Panc1 (cell line): Measurements from ENCODE around the gene TANC1. TPM values are rescaled to one million over a fixed set of nuclear protein-coding genes. Genes with fewer than 3 reads are reported as not detected.

Source experiments
- ATAC-seq: fragments of 200-7000 bp; cut with Tn5 transposase; 2 replicates; pipeline ENCODE4 v1.9.1; 2020; ENCODE audit warnings: mild to moderate bottlenecking, moderate library complexity
- BruUV-seq: library from RNA; stranded (reverse); fragments of 400-500 nt; replicated peaks from 2 replicates; lab custom pipeline; 2021; lab: Mats Ljungman, UMichigan
- CTCF ChIA-PET: fragments of 300-600 bp; sonication (Branson Sonifier 250); formaldehyde crosslinking; loops from one replicate; lab custom pipeline; 2022; ENCODE audit warnings: antibody characterized with exemption; lab: Charles Lee
- POLR2A ChIA-PET: fragments of 300-600 bp; sonication (Branson Sonifier 250); formaldehyde crosslinking; loops from one replicate; lab custom pipeline; 2022; ENCODE audit warnings: antibody characterized with exemption; lab: Charles Lee
- DNase-seq: peaks from one replicate; pipeline ENCODE4 v3.0.0-alpha.2; 2010; ENCODE audit warnings: low read depth, low spot score
- H3K27ac ChIP-seq: 2 replicates; pipeline ENCODE4 v1.5.1; 2011; ENCODE audit warnings: mild to moderate bottlenecking, low read length, inconsistent platforms
- H3K27me3 ChIP-seq: fragments of 200-500 bp; sonication (Bioruptor generic); 2 replicates; pipeline ENCODE4 v1.6.0; 2014; ENCODE audit warnings: low read length, inconsistent platforms; ENCODE audit not compliant: control insufficient read depth, insufficient read depth
- H3K36me3 ChIP-seq: fragments of 200-500 bp; sonication (Bioruptor generic); 2 replicates; pipeline ENCODE4 v1.5.1; 2014; ENCODE audit warnings: inconsistent platforms, mild to moderate bottlenecking, low read length, moderate library complexity; ENCODE audit not compliant: control insufficient read depth, insufficient read depth
- H3K4me1 ChIP-seq: 2 replicates; pipeline ENCODE4 v1.5.1; 2011; ENCODE audit warnings: inconsistent platforms, mild to moderate bottlenecking, low read length, moderate library complexity; ENCODE audit not compliant: control insufficient read depth, insufficient read depth
- H3K4me3 ChIP-seq, 2 experiments: 2 replicates each; pipeline ENCODE4 v1.5.1; 2011 to 2012; ENCODE audit warnings: low read depth in 2 of 2, low read length in 2 of 2, mild to moderate bottlenecking in 2 of 2, inconsistent platforms in 1 of 2, moderate library complexity in 1 of 2
- H3K9me3 ChIP-seq: fragments of 200-500 bp; sonication (Bioruptor generic); 2 replicates; pipeline ENCODE4 v1.5.1; 2014; ENCODE audit warnings: low read depth, mild to moderate bottlenecking, inconsistent platforms, low read length, moderate library complexity; ENCODE audit not compliant: control insufficient read depth, insufficient read depth
- CTCF ChIP-seq: fragments of 450-650 bp; IDR thresholded peaks from 2 replicates; pipeline ENCODE4 v1.5.1; 2017; ENCODE audit warnings: mild to moderate bottlenecking
- POLR2AphosphoS5 ChIP-seq: IDR thresholded peaks from 2 replicates; pipeline ENCODE4 v1.6.1; 2012; ENCODE audit warnings: mild to moderate bottlenecking, low read depth, low read length, moderate library complexity
- REST ChIP-seq, 2 experiments: IDR thresholded peaks; 2 replicates each; pipeline ENCODE4 v1.6.1; 2011 to 2012; ENCODE audit warnings: low read depth in 2 of 2, control low read depth in 1 of 2, low read length in 1 of 2, mild to moderate bottlenecking in 1 of 2, moderate library complexity in 1 of 2; ENCODE audit not compliant: insufficient read depth in 1 of 2
- SIN3A ChIP-seq: IDR thresholded peaks from 2 replicates; pipeline ENCODE4 v1.6.1; 2012; ENCODE audit warnings: low read depth, mild to moderate bottlenecking, low read length, moderate library complexity, borderline replicate concordance; ENCODE audit not compliant: insufficient read depth
- TCF7L2 ChIP-seq: IDR thresholded peaks from 2 replicates; pipeline ENCODE4 v1.6.1; 2011; ENCODE audit warnings: mild to moderate bottlenecking, low read depth, low read length, inconsistent platforms
- in situ Hi-C: cut with HindIII; loops from 2 replicates; pipeline ENCODE4 v1.10.0; 2016; ENCODE audit warnings: low sequenced_read_pairs, low pct_unique_long_range_greater_than_20kb
- intact Hi-C: fragments of 100-400 bp; cut with micrococcal nuclease; formaldehyde crosslinking; loops from one replicate; pipeline ENCODE4 v1.10.0; 2022; ENCODE audit not compliant: unreplicated experiment
- total RNA-seq: library from RNA; stranded (reverse); gene quantifications from one replicate; pipeline ENCODE4 v1.2.1, GENCODE V29; 2021; ENCODE audit not compliant: unreplicated experiment

The TANC1 gene
- total RNA-seq, 1 experiment from 2014 or later, result 44.3 TPM

- DNase-seq, result no peak
- no peaks in the 10 kb centered on the region for H3K27me3 ChIP-seq
- H3K27ac ChIP-seq, result no peak overlapping the region
- H3K4me3 ChIP-seq, result no peak overlapping the region
- H3K4me1 ChIP-seq, result peaks cover 11% of the 10 kb centered on the region
- ChIA-PET POLR2A (no interaction called here), CTCF (no interaction called here)
- ATAC-seq, result no peak
- in situ Hi-C loops (no loop called here), intact Hi-C loops (no loop called here)
- peaks cover 3% of the 10 kb centered on the region; the same call in 1 of the 2 replicates for H3K36me3 ChIP-seq
- no TSS peak for BruUV-seq
- no peaks in the 10 kb centered on the region for H3K9me3 ChIP-seq
- no peak for TF ChIP-seq TCF7L2
- no peak for TF ChIP-seq POLR2AphosphoS5
- TF ChIP-seq SIN3A, result no peak
- no peak for TF ChIP-seq REST (IDR thresholded peaks at IDR 0.05; ENCODE audit: insufficient read depth in 1 of 2, low read depth in 2 of 2, low read length in 1 of 2)
- no peak; the same call in 1 of the 2 replicates for TF ChIP-seq CTCF
These were observed 102.9 kb downstream of the TANC1 start for GRCh38 chr2:159071190-159071915.

- intact Hi-C loops (no loop called here), in situ Hi-C loops (no loop called here)
These were observed 104.4 kb downstream of the TANC1 start for GRCh38 chr2:159072795-159073194.

More at GRCh38 chr2:159072795-159073194, 104.4 kb downstream of the TANC1 start:
- H3K36me3 ChIP-seq, result no peaks in the 10 kb centered on the region; the same call in 1 of the 2 replicates
- BruUV-seq, result no TSS peak
- TF ChIP-seq REST (IDR thresholded peaks at IDR 0.05; ENCODE audit: insufficient read depth in 1 of 2, low read depth in 2 of 2, low read length in 1 of 2) (no peak), POLR2AphosphoS5 (no peak), CTCF (no peak), SIN3A (no peak), TCF7L2 (no peak)
- H3K27me3 ChIP-seq, result no peaks in the 10 kb centered on the region
- H3K4me1 ChIP-seq, result peaks cover 12% of the 10 kb centered on the region
- no peaks in the 10 kb centered on the region for H3K9me3 ChIP-seq
- ChIA-PET CTCF (no interaction called here), POLR2A (no interaction called here)
- H3K27ac ChIP-seq, result 0 out of 2 replicates have a peak overlapping the region, but pooled peaks have one; percentile 31
- no peak overlapping the region for H3K4me3 ChIP-seq
- no peak for ATAC-seq
- DNase-seq, result no peak
